DMS 273 (cell line): Measurements from ENCODE around the gene MFAP4.

Experiments used
- DNase-seq: peaks from one replicate; lab custom pipeline; 2025; ENCODE audit not compliant: unreplicated experiment; lab: John Stamatoyannopoulos, UW

The MFAP4 gene

DNA sequence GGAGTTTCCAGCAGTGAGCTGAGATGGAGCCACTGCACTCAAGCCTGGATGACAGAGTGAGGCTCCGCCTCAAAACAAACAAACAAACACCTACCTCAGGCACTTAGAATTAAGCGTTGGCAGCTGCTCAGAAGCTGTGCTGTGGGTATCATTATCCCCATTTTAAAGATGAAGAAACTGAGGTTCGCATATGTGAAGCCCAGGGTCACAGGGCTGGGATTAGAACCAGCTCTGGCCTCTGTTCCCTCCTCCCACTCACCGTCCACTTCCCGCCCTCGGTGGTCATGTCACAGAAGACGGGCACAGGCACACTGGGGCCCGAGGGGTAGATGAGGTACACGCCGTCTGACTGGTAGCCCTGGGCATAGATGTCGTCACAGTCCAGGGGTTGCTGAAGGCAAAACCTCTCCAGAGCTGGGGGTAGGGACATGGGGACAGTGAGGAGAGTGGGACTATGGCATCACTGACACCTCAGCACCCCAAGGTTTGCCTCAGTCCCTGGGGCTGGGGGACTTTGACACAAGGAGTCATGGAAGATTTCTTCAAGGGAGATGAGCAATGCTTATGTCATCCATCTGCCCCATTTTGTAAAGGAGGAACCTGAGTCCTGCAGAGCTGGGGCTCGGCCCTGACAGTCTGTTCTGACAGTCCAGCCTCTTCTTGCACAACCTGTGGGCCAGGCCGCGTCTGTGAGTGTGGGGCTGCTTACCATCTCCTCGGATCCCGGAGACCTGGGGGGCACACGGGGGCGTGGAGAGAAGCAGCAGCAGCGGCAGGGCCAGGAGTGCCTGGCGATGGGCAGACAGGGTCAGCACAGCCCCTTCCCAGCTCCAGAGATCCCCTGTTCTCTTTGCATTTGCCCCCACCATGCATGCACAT lies 700 bp downstream of the MFAP4 start:
- DNase-seq, result peak; percentile 66

DNA sequence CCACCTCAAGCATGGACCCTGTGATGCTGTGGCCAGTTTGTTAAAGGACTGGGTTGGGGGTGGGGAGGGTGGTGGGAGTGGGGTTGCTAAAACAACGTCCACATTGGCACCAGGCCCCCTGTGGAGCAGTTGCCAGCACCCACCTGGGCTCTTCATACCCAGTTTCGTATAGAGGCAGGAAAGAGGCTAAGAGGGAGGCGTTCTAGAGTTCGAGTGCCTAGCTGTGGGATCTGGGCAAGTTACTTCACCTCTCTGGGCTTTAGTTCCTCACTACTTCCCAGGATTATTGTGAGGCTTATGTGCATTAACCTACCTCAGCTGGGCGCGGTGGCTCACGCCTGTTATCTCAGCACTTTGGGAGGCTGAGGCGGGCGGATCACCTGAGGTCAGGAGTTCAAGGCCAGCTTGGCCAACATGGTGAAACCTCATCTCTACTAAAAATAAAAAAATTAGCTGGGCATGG lies 1.4 kb downstream of the MFAP4 start:
- no peak for DNase-seq

DNA sequence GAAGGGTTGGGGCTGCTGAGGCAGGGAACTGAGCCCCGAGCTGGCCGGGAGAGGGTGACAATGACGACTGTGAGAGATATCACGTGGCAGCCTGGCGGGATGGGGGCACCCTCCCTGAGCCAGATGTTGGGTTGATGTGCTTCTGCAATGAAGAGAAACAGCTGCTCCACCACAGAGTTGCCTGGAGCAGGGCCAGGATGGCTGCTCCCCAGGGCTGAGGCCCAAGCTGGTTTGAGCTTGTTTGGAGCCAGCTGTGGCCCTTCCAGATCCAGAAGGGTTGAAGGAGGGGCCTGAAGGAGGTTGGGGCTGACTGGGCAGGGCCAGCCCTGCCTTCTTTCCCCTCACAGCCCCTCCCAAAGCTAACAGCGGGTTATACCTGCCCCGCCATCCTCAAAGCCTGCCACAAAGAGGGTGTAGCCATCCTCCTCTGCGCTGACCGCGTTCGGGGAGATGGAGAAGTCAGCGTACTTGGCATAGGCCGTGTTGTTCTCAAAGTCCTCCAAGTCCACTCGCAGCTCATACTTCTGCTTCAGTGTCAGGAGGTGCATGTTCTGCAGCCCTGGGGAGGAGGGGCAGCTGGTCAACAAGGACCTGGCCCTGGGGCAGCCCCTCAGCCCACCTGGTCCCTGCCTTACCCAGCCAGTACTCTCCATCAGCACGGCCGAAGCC lies 2.1 kb downstream of the MFAP4 start:
- DNase-seq, result peak; percentile 97

DNA sequence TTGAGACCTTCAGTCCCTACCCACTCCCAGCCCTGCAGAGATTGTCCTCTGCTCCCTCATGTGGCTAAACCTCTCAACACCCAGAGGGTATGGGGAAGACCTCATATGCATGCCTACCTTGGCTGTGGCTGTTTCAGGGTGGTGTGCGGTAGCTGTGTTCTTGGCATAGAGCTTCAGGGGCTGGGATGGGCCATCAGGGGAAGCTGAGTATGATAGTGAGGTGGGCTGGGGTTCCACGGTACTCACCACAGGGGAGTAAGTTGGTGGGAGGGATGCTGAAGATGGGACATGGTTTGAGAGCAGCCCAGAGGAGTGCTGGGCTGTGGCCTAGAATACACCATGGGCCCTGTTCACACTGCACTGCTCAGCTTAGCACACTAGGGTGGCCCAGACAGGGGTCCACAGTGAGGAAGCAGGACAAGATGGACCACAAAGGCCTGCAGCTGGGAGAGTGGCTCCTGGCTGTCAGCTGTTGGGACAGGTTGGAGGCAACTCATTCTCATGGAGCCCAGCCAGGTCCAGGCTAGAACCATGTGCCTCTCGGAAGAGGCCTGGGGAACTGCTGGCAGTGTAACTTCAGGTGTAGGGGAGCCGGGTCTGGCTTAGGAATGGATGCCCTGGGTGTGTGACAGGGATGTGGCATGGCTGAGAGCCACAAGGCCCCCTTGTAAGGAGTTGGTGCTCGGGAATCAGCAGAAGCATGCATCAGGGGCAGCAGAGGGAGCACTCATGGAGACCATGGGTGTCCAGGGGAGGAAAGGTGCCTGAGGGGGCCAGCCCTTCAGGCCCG lies 3.1 kb downstream of the MFAP4 start:
- peak; percentile 52 for DNase-seq

DNA sequence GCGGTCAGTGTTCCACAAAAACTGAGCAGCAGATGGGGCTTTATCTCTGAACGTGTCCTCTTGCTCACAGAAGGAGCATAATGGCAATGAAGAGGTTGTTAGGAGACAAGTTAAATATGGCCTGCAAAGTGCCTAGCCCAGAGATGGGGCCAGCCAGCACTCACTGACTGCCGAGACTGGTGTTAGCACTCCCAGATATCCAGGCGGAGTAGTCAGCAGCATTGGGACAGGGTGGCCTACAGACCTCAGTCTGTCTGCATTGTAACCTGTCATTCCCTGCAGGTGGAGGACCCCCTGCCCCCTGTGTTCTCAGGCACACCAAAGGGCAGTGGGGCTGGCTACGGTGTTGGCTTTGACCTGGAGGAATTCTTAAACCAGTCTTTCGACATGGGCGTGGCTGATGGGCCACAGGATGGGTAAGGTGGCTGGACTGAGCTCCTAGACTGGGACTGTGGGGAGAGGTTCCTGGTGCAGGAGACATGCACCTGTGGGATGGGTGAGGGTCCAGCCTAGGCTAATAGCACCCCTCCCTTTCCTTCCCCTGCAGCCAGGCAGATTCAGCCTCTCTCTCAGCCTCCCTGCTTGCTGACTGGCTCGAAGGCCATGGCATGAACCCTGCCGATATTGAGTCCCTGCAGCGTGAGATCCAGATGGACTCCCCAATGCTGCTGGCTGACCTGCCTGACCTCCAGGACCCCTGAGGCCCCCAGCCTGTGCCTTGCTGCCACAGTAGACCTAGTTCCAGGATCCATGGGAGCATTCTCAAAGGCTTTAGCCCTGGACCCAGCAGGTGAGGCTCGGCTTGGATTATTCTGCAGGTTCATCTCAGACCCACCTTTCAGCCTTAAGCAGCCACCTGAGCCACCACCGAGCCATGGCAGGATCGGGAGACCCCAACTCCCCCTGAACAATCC lies 4.2 kb downstream of the MFAP4 start:
- peak; percentile 29 for DNase-seq

DNA sequence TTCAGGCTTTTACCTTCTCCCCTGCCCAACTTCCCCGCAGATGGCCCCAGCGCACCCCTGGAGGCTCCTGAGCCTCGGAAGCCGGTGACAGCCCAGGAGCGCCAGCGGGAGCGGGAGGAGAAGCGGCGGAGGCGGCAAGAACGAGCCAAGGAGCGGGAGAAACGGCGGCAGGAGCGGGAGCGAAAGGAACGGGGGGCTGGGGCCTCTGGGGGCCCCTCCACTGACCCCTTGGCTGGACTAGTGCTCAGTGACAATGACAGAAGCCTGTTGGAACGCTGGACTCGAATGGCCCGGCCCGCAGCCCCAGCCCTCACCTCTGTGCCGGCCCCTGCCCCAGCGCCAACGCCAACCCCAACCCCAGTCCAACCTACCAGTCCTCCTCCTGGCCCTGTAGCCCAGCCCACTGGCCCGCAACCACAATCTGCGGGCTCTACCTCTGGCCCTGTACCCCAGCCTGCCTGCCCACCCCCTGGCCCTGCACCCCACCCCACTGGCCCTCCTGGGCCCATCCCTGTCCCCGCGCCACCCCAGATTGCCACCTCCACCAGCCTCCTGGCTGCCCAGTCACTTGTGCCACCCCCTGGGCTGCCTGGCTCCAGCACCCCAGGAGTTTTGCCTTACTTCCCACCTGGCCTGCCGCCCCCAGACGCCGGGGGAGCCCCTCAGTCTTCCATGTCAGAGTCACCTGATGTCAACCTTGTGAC lies 5.1 kb downstream of the MFAP4 start:
- DNase-seq, result no peak

DNA sequence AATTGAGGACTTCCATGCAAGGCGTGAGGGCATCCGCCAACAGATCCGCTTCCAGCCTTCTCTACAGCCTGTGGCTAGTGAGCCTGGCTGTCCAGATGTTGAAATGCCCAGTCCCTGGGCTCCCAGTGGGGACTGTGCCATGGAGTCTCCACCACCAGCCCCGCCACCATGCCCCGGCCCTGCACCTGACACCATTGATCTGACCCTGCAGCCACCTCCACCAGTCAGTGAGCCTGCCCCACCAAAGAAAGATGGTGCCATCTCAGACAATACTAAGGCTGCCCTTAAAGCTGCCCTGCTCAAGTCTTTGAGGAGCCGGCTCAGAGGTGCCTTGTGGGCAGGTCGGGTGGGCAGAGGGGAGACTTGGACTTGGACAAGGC lies 5.6 kb downstream of the MFAP4 start:
- DNase-seq, result no peak

DNA sequence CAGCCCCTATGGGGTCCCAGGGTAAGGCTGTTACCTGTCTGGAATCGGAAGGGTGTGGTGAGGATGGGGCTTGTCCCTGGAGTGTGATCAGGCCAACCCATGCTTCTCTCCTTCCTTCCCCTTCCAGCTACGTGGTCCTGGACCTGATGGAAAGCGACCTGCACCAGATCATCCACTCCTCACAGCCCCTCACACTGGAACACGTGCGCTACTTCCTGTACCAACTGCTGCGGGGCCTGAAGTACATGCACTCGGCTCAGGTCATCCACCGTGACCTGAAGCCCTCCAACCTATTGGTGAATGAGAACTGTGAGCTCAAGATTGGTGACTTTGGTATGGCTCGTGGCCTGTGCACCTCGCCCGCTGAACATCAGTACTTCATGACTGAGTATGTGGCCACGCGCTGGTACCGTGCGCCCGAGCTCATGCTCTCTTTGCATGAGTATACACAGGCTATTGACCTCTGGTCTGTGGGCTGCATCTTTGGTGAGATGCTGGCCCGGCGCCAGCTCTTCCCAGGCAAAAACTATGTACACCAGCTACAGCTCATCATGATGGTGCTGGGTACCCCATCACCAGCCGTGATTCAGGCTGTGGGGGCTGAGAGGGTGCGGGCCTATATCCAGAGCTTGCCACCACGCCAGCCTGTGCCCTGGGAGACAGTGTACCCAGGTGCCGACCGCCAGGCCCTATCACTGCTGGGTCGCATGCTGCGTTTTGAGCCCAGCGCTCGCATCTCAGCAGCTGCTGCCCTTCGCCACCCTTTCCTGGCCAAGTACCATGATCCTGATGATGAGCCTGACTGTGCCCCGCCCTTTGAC lies 6.3 kb downstream of the MFAP4 start:
- DNase-seq, result no peak

DNA sequence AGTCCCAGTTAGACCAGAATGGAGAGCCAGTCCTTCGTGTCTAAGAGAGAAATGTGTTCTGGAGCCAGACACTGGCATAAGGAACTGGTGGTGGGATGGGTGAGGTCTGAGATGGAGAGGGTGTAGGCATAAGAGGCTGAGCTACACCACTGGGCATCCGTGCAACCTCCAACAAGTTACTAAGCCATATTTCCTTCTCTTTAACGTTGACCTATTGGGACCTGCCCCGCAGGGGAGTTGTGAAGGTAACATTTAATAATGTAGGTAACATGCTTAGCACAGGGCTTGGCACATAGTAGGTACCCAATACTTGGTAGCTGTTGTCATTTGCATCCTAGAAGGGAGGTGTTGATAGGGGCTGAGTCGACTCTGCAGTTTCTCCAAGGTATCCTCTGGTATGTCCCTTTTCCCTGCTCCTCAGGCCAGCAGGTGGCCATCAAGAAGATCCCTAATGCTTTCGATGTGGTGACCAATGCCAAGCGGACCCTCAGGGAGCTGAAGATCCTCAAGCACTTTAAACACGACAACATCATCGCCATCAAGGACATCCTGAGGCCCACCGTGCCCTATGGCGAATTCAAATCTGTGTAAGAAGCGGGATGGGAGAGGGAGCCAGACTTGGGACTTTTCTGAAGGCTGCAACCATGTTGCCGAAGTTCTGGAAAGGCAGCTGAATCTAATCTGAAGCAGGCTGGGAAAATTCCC lies 7.5 kb downstream of the MFAP4 start:
- DNase-seq, result no peak

DNA sequence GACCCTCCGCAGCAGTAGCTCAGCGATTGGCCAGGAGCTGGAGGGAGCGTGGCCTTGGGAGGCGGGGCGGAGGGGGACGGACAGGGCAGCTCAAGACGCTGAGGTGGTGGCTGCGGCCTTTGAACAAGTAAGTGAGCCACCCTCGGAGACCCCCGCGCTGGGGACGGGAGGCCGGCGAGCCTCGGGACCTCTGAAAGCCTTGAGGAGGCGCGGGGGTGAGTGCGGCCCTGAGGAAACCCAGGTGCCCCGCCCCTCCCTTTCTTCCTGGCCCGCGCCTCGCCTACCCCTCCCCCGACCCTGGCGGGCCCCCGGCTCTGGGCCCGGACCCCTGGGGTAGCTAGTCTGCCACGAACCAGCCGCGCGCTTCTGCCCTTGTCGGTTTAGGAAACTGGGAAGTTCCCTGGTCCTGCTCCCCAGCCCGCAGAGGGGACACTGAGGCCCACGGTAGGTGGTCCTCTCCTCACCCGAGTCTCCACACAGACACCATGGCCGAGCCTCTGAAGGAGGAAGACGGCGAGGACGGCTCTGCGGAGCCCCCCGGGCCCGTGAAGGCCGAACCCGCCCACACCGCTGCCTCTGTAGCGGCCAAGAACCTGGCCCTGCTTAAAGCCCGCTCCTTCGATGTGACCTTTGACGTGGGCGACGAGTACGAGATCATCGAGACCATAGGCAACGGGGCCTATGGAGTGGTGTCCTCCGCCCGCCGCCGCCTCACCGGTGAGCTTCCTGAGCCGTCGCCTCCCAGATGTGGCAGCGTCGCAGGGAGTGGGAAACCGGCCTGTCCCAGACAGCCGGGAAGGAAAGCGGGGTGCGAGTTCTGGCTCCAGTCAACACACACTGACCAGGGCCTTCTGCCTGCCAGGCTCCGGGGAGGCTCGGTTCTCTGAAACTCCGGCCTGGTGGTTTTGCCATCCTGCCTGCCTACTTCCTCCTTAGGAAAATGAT lies 8.3 kb downstream of the MFAP4 start, which contains the start of gene MAPK7:
TSS of gene MAPK7 (plus strand) at position 83 of the 945 bp plus-strand sequence. CDS start at position 486, 403 bp downstream.
- no peak for DNase-seq

DNA sequence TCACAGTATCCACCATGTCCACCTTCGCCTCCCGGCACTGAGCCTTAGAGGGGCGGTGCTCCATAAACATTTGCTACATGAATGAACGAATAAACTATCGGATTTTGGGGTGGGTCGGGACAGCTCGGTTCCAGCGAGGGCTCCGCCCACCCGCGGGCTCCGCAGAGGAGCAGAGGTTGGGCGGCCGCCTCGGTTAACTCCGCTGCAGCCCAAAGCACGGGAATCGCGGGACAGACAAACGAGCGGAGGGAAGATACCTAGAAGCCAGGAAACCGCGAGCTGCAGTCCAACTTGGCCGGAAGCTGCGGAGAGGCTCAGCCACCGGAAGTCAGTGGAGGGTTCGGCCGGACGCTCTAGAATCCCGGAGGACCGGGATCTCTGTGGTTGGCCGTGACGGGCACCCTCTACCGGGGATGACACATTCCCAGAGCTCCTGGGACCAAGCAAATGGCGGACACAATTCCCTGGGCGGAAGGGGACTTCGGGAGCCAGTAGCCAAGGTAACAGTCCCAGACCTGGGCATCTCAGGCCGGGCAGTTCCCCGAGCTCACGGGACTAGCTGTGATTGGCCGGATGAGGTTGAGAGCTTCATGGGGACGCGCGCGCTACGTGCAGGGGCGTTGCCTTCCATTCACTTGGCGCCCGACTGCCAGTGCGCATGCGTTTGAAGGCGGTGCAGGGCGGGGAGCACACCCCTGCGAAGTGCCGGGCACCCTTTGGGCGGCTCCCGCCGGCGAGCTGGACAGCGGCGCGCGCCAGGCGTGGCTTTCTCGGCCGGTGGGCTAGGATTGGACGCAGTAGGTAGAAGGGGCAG lies 9.2 kb downstream of the MFAP4 start:
- peak; percentile 98 for DNase-seq

DNA sequence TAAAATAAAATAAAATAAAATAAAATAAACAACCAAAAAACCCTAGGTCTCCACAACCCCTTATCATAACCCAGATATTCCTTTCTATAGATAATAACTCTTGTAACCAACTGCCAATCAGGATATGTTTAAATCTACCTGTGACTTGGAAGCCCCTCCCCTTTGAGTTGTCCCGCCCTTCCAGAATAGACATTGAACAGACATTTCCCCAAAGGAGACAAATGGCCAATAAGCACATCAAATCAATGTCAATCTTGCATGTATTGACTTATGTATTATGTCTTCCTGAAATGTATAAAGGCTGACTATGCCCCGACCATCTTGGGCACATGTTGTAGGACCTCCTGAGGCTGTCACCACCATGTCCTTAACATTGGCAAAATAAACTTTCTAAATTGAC lies 10.2 kb downstream of the MFAP4 start:
- no peak for DNase-seq

DNA sequence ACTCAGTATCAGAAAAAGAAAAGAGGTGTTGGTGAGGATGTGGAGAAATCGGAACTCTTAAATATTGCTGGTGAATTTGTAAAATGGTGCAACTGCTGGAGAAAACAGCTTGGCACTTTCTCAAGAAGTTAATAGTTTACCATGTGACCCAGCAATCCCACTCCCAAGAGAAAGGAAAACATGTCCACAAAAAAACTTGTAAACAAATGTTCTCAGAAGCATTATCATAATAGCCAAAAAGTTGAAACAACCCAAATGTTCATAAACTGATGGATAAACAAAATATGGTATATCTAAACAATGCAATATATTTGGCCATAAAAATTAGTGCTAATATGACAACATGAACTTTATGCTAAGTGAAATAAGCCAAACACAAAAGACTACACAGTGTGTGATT lies 11.3 kb downstream of the MFAP4 start:
- DNase-seq, result no peak

DNA sequence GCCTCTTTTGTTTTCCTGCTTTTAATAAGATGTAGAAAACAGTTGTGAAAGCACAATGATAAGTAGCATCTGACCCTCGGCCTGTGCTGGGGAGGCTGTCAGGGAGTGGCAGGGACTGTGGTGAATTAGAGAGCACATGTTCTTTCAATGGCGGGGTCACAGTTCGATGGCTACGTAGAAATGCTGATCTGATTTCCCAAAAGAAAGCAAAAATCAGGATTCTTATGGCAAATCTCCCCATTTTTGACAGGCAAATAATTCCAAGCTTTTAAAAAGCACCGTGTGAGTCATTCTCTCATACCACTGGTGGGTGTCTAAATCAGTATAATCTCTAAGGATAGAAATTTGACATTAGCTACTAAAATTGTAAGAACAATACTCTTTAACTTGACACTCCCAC lies 12.9 kb downstream of the MFAP4 start:
- DNase-seq, result no peak

DNA sequence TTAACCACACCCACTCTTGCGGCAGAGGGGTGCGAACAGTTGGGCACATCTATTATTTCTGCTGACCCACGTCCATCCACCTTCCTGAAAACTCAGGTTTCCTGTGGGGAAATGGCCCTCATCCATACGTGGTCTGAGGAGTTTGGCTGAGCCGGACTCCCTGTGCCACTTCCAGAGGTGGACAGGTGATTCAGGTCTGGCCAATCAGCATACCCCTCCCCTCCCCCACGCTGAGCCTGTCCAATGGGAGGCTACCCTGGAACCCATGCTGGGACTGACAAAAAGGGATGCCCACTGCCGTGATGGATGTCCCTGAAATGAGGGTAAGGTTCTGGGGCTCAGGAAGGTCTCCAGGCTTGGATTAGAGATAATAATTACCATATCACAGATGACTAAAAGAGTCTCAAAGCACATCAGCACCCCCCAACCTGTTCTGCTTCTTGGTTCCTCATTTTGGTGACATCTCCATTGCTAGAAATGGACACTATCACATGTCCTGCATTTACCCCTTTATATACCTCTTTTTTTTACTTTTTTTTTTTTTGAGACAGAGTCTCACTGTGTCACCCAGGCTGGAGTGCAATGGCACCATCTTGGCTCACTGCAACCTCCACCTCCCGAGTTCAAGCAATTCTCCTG lies 14.0 kb downstream of the MFAP4 start:
- no peak for DNase-seq

DNA sequence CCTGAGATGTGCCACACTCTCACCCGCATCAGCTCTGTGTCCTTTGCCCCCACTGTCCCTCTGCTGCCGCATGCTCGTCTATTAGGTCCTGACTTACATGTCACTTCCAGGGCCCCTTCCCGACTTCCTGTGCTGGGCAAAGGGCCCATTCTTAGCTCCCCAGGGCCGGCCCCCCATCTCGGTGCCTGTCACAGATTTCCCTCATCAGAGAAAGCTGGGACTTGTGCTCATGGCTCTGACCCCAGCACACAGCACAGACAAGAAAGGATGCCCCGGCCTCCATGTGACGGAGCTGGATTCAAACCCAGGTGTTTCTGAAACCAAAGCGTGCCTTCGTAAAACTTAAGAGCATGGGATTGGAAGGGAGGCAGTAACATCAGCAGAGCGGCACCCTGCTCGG lies 14.6 kb downstream of the MFAP4 start:
- no peak for DNase-seq
